RWPE1 (cell line): Measurements from ENCODE around the gene ZNF30.
"Not testable (repeated sequence)": the region's sequence is repeated elsewhere in the genome, so short reads cannot be mapped to it uniquely, and the experiment has no call there.

Source experiments
- CTCF ChIA-PET: fragments of 350-600 bp; sonication (Branson Sonifier 250); formaldehyde crosslinking; extraction: SDS; loops from one replicate; lab custom pipeline; 2021; lab: Yijun Ruan, JAX
- POLR2A ChIA-PET: fragments of 400-600 bp; formaldehyde crosslinking; extraction: SDS; loops from one replicate; lab custom pipeline; 2020; ENCODE audit warnings: antibody characterized with exemption; ENCODE audit not compliant: low non-redundant PET; lab: Yijun Ruan, JAX
- DNase-seq: peaks from one replicate; pipeline ENCODE4 v3.0.0; 2012; ENCODE audit warnings: low spot score
- H3K27ac ChIP-seq: fragments of 450-650 bp; 2 replicates; pipeline ENCODE4 v1.5.1; 2017
- TF ChIP-seq, protein P1 (sequence below): fragments of 450-650 bp; conservative IDR thresholded peaks from 2 replicates; pipeline ENCODE4 v1.5.1; 2017; ENCODE audit warnings: low read depth, mild to moderate bottlenecking

Gene ZNF30

DNA sequence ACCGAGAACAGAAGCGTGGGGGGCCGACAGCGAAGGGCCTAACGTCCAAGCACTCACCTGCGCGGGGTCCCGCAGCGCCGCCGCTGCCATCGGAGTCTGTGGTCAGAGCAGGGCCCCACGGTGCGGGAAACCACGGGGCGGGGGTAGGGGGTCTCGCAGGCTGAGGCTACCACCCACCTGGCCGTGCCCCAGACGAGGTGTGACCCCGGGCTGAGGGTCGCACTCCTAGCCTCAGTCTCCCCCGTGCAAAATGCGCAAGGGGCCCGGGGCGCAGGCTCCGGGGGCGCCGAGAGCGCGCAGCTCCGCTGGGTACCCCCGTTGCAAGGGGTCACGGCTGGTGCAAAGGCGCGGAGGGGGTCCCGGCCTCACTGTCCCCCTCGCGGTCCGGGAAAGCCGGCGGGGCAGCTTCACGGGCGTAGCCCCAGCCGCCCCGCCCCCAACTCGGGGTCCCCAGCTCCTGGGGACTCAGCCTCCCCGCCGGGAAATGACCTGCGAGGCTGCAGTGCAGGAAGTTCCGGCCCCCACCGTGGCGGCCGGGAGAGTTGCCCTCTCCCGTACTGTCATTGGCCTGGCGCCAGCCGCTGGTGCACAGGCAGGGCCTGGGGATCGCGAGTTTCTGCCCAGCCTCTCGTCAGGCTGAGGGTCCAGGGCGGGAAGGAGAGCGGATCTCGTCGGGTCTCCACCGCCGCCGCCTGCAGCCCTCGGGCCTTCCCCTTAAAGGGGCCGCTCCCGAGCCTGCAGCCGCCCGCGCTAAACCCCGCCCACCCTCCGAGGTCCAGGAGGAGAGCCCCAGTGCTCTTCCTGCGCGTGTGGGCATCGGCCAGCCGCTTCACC, 37.1 kb downstream of the ZNF30 start, which contains the start of gene ZNF792:
Gene ZNF792, minus strand, starts transcription at position 657 of the 834 bp plus-strand sequence. Its CDS starts 567 bp downstream, at position 90.
- H3K27ac ChIP-seq: peak within 1 kb of the TSS; percentile 57
- DNase-seq: peak; percentile 45
- TF ChIP-seq, protein P1, sequence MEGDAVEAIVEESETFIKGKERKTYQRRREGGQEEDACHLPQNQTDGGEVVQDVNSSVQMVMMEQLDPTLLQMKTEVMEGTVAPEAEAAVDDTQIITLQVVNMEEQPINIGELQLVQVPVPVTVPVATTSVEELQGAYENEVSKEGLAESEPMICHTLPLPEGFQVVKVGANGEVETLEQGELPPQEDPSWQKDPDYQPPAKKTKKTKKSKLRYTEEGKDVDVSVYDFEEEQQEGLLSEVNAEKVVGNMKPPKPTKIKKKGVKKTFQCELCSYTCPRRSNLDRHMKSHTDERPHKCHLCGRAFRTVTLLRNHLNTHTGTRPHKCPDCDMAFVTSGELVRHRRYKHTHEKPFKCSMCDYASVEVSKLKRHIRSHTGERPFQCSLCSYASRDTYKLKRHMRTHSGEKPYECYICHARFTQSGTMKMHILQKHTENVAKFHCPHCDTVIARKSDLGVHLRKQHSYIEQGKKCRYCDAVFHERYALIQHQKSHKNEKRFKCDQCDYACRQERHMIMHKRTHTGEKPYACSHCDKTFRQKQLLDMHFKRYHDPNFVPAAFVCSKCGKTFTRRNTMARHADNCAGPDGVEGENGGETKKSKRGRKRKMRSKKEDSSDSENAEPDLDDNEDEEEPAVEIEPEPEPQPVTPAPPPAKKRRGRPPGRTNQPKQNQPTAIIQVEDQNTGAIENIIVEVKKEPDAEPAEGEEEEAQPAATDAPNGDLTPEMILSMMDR: no peak
- CTCF ChIA-PET: interaction anchor here (1.9 kb wide), 1 partner anchor 9 kb away, joined by 6 read pairs; no protein-coding TSS in a partner anchor
- POLR2A ChIA-PET: no interaction called here

DNA sequence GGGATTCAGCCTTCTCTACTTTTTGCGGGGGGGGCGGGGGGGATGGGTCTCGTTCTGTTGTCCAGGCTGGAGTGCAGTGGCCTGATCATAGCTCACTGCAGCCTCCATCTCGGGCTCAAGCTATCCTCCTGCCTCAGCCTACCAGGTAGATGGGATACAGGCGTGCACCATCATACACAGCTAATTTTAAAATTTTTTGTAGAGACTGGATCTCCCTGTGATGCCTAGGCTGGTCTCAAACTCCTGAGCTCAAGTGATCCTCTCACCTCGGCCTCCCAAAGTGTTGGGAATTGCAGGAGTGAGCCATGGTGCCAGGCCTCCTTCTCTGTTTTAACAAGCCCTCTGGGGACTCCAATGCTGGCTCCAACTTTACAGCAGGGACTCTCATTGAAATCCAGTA, 37.9 kb downstream of the ZNF30 start:
- CTCF ChIA-PET: no interaction called here
- POLR2A ChIA-PET: no interaction called here
- TF ChIP-seq, protein P1: no peak
- no peak overlapping the region for H3K27ac ChIP-seq
- DNase-seq: no peak

DNA sequence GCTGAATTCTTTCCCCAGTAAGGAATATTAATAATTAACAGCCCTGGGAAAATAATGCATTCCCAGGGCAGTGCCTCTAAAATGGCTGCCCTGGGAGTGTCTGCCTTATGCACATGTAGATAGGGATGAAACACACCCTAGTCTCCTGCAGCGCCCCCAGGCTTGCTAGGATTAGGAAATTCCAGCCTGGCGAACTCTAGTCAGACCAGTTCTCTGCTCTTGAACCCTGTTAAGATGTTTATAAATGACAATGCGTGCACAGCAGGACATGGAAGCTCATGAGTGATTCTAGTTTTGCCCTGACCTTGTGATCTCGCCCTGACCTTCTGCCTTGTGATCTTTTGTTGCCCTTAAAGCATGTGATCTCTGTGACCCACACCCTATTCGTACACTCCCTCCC, 38.8 kb downstream of the ZNF30 start:
- H3K27ac ChIP-seq, POLR2A ChIA-PET, CTCF ChIA-PET, DNase-seq: not testable (repeated sequence)

DNA sequence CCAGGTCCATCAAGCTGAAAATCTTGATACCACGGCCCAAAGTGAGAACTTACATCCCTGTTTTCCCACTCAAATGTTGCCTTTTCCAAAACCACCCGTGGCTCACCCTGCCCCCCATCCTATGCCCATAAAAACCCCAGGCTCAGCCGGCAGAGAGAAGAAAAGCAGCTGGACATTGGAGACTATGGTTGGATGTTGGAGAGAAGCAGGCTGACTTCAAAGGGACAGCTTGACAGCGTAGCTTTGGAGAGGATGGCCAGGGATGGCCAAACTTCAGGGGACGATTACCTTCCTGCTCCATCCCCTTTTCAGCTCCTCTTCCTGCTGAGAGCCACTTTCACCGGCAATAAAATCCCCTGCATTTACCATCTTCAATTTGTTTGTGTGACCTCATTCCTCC, 40.8 kb downstream of the ZNF30 start:
- H3K27ac ChIP-seq: no peak overlapping the region
- no peak for DNase-seq
- TF ChIP-seq, protein P1: no peak
- ChIA-PET POLR2A (no interaction called here), CTCF (interaction anchor here (0.7 to 1.1 kb wide), 2 partner anchors 77 to 410 kb away, joined by 3 read pairs; no protein-coding TSS in a partner anchor)

DNA sequence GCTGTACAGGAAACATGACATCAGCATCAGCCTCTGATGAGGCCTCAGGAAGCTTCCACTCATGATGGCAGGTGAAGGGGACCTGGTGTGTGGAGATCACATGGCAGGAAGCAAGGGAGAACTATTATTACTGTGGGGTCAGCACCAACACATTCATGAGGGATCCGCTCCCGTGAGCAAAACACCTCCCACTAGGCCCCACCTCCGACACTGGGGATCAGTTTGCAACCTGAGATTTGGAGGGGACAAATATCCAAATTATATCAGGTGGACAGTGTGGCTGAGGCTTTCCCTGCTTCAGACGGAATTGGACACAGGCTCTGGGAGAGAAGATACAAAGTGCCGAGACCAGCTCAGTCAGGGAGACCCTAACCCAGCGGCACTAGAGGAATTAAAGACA, 43.0 kb downstream of the ZNF30 start:
- TF ChIP-seq, protein P1: no peak
- ChIA-PET POLR2A (no interaction called here), CTCF (interaction anchor here (0.7 kb wide), 1 partner anchor 75 kb away, joined by 5 read pairs; no protein-coding TSS in a partner anchor)
- no peak for DNase-seq
- no peak overlapping the region for H3K27ac ChIP-seq

DNA sequence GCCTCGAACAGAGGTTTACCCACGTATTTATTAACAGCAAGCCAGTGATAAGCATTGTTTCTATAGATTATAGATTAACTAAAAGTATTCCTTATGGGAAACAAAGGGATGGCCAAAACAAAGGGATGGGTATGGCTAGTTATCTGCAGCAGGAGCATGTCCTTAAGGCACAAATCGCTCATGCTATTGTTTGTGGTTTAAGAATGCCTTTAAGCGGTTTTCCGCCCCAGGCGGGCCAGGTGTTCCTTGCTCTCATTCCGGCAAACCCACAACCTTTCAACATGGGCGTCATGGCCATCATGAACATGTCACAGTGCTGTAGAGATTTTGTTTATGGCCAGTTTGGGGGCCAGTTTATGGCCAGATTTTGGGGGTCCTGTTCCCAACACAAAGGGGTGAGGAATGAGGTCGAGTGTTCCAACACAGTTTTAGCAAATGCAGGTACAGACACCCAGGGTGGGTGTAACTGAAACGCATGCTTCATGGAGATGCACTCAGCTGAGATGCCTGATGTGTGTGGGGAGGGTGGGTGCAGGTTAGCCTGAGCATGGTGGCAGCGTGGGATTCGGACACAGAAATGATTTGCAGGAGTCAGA, 43.6 kb downstream of the ZNF30 start:
- DNase-seq, H3K27ac ChIP-seq, POLR2A ChIA-PET: not testable (repeated sequence)
- CTCF ChIA-PET: interaction anchor here (0.7 kb wide), 1 partner anchor 74 kb away, joined by 5 read pairs; no protein-coding TSS in a partner anchor

DNA sequence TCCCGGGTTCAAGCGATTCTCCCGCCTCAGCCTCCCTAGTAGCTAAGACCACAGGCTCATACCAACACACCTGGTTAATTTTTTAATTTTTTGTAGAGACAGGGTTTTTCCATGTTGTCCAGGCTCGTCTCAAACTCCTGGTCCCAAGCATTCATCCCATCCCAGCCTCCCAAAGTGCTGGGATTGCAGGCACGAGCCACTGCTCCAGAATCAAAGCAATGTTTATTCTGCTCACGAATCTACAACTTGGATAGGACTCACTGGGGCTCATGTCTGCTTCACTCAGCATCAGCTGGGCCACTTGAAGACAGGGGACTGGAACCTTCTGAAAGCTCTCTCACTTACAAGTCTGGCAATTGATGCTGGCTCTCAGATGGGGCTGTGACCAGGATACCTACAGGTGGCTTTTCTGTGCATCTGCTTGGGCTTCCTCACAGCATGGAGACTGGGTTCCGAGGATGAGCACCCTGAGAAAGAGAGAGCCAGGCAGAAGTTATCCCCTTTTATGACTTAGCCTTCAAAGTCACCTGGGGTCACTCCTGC, 45.5 kb downstream of the ZNF30 start:
- no peak overlapping the region for H3K27ac ChIP-seq
- TF ChIP-seq, protein P1: no peak
- CTCF ChIA-PET: interaction anchor here (0.5 to 1.2 kb wide), 13 partner anchors 9 to 509 kb away, joined by 3 to 7 read pairs (median 3); partner anchors contain the start of genes FXYD7, GRAMD1A, SCN1B and ZNF792
- no peak for DNase-seq
- POLR2A ChIA-PET: no interaction called here
